ENCODE data around the gene CIBAR2. TPM values are rescaled to one million over a fixed set of nuclear protein-coding genes. Genes with fewer than 3 reads are reported as not detected.
A peak's percentile ranks its signal among the peaks of the same experiment; 100 is the strongest.

Gene CIBAR2
- total RNA-seq, 1 donor from 2014 or later: 4.9 TPM

DNA sequence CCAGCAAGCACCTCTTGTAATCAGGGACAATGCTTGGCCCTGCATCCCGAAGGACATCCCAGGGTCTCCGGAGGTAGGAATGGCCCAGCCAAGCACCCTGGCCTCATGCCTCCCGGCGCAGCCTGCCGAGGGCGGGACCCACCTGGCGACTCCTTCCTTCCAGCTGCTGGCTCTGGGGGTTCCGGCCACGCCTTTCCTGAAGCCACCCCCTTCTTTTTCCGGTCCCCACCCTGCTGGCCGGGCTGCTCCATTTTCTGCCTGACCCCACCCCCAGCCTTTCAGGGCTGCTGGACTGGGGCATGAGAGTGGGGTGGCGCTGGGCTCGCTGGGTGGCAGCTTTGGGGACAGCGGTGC, 22.5 kb upstream of the CIBAR2 start:
- Mint-ChIP-seq H3K9me3 (no peaks in the 10 kb centered on the region), H3K27me3 (peaks cover 4% of the 10 kb centered on the region), H3K4me1 (ENCODE audit: unreplicated experiment) (peaks cover 48% of the 10 kb centered on the region), H3K27ac (no peak overlapping the region), H3K36me3 (no peaks in the 10 kb centered on the region), H3K4me3 (no peak overlapping the region)
- no peak for TF ChIP-seq CTCF (conservative IDR thresholded peaks at IDR 0.05)
- no peak for DNase-seq (ENCODE audit: extremely low spot score, unreplicated experiment)

DNA sequence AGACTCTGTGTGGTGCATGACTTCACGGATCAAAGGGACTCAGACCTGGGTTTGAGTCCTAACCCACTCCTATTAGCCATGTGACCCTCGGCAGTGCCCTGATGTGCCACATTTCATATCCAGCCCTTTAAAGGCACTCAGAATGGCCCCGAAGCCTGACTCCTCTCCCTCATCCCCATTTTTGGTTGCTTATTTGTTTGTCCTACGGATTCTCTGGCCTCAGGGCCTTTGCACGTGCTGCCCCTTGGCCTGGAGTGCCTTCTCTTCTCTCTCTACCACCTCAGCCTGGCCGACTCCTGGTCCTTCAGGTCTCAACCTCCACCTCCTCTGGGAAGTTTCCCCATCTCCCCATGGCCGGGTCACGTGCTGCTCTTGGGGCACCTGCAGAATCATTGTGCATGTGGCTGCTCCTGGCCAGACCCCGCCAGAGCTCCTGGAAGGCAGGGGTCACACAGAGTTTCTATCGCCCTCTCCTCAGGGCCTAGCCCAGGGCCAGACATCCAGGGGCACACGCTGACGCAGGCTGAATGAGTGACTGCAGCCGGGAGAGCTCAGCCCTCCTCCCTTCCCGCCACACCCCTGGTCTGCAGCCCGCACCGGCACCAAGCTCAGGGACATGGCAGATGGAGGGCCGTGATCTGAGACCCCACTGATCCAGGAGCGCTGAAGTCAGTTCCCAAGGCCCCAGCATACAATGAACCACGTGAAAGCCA, 22.0 kb upstream of the CIBAR2 start:
- no peaks in the 10 kb centered on the region for H3K27me3 Mint-ChIP-seq
- H3K27ac Mint-ChIP-seq: no peak overlapping the region
- no peak overlapping the region for H3K4me3 Mint-ChIP-seq
- H3K36me3 Mint-ChIP-seq: no peaks in the 10 kb centered on the region
- DNase-seq (ENCODE audit: extremely low spot score, unreplicated experiment): no peak
- TF ChIP-seq CTCF (conservative IDR thresholded peaks at IDR 0.05): no peak
- H3K4me1 Mint-ChIP-seq (ENCODE audit: unreplicated experiment): peaks cover 44% of the 10 kb centered on the region
- H3K9me3 Mint-ChIP-seq: no peaks in the 10 kb centered on the region

- H3K27ac Mint-ChIP-seq: no peak overlapping the region
- DNase-seq (ENCODE audit: extremely low spot score, unreplicated experiment): no peak
- TF ChIP-seq CTCF (conservative IDR thresholded peaks at IDR 0.05): no peak
- H3K4me3 Mint-ChIP-seq: no peak overlapping the region
- no peaks in the 10 kb centered on the region for H3K36me3 Mint-ChIP-seq
- H3K4me1 Mint-ChIP-seq (ENCODE audit: unreplicated experiment): peaks cover 35% of the 10 kb centered on the region
- H3K27me3 Mint-ChIP-seq: no peaks in the 10 kb centered on the region
- no peaks in the 10 kb centered on the region for H3K9me3 Mint-ChIP-seq
Observed at GRCh38 chr16:85133290-85133599, 21.0 kb upstream of the CIBAR2 start.

DNA sequence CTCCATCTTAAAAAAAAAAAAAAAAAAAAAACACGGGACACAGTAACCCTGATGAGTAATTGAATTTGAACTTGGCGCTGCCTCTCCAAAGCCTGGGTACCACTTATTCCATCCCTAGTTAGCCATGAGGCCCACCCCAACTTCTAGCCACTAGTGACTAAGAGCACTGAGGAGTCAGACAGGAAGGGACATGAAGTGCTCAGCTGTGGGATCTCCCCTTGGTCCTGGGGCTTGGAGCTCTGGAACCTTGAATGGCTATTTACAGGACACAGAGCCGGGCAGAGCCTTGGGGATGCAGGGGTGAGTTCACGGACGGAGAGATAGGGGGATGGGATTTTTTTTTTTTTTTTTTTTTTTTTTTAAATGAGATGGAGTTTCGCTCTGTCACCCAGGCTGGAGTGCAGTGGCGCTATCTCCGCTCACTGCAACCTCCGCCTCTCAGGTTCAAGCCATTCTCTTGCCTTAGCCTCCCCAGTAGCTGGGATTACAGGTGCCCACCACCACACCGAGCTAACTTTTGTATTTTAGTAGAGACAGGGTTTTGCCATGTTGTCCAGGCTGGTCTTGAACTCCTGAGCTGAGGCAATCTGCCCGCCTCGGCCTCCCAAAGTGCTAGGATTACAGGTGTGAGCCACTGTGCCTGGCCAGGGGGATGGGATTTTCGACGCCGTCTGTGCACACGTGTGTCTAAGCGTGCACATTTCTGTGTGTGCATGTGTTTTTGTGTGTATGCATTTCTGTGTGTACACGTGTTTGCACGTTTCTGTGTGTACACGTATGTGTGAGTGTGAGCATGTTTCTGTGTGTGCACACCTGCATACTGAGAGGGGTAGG, 20.4 kb upstream of the CIBAR2 start:
- Mint-ChIP-seq H3K4me3 (no peak overlapping the region), H3K27ac (no peak overlapping the region), H3K4me1 (ENCODE audit: unreplicated experiment) (peaks cover 30% of the 10 kb centered on the region), H3K9me3 (no peaks in the 10 kb centered on the region), H3K36me3 (no peaks in the 10 kb centered on the region), H3K27me3 (no peaks in the 10 kb centered on the region)
- no peak for DNase-seq (ENCODE audit: extremely low spot score, unreplicated experiment)
- TF ChIP-seq CTCF (conservative IDR thresholded peaks at IDR 0.05): no peak

- Mint-ChIP-seq H3K9me3 (no peaks in the 10 kb centered on the region), H3K4me1 (ENCODE audit: unreplicated experiment) (peaks cover 38% of the 10 kb centered on the region), H3K4me3 (no peak overlapping the region), H3K36me3 (no peaks in the 10 kb centered on the region), H3K27me3 (peaks cover 3% of the 10 kb centered on the region), H3K27ac (peak overlapping the region; percentile 65)
- DNase-seq (ENCODE audit: extremely low spot score, unreplicated experiment): no peak
- TF ChIP-seq CTCF (conservative IDR thresholded peaks at IDR 0.05): no peak
Observed at GRCh38 chr16:85130705-85131028, 18.4 kb upstream of the CIBAR2 start.

All from type B pancreatic cell (in vitro differentiated cells).